Measurements from ENCODE around the gene MAP2.

DNA sequence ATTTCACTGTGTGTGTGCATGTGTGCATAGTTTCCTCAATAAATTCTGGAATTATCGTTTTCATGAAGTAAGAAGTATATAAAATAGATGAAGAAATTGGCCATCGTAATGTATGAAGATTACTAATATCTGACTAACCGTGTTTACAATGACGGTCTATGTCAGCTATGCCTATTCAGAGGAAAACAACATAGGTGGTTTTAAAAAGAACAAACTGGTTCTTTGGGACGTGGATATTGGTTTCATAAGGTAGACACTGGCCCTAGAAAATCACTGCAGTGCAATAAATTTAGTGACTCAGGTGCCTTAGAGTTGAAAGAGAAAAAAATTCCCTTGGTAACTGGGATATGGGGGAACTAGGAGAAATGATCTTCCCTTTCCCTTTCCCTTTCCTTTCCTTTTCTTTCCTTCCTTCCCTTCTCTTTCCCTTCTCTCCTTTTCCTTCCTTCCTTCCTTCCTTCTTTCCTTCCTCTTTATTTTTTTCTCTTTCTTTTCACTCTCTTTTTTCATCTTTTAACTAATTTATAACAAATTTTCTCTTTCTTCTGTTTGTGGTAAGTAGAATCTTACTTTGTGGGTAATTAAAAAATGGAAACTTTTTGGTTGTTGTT lies 36.4 kb downstream of the MAP2 start:
- TF ChIP-seq, protein P1, sequence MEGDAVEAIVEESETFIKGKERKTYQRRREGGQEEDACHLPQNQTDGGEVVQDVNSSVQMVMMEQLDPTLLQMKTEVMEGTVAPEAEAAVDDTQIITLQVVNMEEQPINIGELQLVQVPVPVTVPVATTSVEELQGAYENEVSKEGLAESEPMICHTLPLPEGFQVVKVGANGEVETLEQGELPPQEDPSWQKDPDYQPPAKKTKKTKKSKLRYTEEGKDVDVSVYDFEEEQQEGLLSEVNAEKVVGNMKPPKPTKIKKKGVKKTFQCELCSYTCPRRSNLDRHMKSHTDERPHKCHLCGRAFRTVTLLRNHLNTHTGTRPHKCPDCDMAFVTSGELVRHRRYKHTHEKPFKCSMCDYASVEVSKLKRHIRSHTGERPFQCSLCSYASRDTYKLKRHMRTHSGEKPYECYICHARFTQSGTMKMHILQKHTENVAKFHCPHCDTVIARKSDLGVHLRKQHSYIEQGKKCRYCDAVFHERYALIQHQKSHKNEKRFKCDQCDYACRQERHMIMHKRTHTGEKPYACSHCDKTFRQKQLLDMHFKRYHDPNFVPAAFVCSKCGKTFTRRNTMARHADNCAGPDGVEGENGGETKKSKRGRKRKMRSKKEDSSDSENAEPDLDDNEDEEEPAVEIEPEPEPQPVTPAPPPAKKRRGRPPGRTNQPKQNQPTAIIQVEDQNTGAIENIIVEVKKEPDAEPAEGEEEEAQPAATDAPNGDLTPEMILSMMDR (conservative IDR thresholded peaks at IDR 0.05 in 1 of 2, IDR thresholded peaks at IDR 0.05 in 1 of 2; ENCODE audit: extremely low read depth in 1 of 2, insufficient read depth in 1 of 2, low read depth in 1 of 2, low read length in 2 of 2) = no peak
- TF ChIP-seq EZH2 (IDR thresholded peaks at IDR 0.05; ENCODE audit: borderline replicate concordance, low read length) = no peak
